ENCODE data around the gene SAMD4B. TPM values are rescaled to one million over a fixed set of nuclear protein-coding genes. Genes with fewer than 3 reads are reported as not detected.

Gene SAMD4B
- total and polyA plus RNA-seq, 9 of the 15 experiments (the other 6 are each of a cell fraction or from before 2014, with no cell fraction given), result 3.4 to 90.5 (median 38.0) TPM

DNA sequence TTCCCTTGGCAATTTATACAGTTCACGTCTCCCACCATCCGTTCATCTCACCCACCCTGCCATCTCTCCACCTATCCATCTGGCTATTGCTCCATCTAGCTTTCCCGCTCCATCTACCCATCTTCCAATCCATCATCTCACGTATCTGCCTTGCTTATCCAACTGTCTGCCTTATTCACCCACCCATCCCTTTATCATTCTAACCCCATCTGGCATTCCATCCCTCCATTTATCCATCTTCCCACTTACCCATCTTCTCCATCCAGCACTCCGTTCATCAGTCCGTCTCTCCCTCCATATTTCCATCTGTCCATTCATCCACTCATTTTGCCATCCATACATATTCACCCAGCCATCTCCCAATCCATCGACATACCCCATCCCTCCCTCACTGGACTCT, 83.5 kb downstream of the SAMD4B start (continued):
- TF ChIP-seq ZHX1 (conservative IDR thresholded peaks at IDR 0.05; ENCODE audit: low read length), result no peak
- TF ChIP-seq ZNF586 (CRISPR knock-in tag; conservative IDR thresholded peaks at IDR 0.05), result no peak
- no peak for TF ChIP-seq BRD9 (IDR thresholded peaks at IDR 0.05; ENCODE audit: low read depth, partially characterized antibody)
- no peak for TF ChIP-seq NKRF (IDR thresholded peaks at IDR 0.05; ENCODE audit: borderline replicate concordance)
- no peak for TF ChIP-seq ZNF592 (IDR thresholded peaks at IDR 0.05)
- TF ChIP-seq, protein P1, sequence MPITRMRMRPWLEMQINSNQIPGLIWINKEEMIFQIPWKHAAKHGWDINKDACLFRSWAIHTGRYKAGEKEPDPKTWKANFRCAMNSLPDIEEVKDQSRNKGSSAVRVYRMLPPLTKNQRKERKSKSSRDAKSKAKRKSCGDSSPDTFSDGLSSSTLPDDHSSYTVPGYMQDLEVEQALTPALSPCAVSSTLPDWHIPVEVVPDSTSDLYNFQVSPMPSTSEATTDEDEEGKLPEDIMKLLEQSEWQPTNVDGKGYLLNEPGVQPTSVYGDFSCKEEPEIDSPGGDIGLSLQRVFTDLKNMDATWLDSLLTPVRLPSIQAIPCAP (CRISPR knock-in tag; IDR thresholded peaks at IDR 0.05; ENCODE audit: borderline replicate concordance), result no peak
- no peak for TF ChIP-seq RHOXF2B (CRISPR knock-in tag; conservative IDR thresholded peaks at IDR 0.05)
- 0 out of 2 replicates have a peak, but pooled peaks have one; percentile 4 for TF ChIP-seq EGR1 (conservative IDR thresholded peaks at IDR 0.05)
- TF ChIP-seq, protein P2, sequence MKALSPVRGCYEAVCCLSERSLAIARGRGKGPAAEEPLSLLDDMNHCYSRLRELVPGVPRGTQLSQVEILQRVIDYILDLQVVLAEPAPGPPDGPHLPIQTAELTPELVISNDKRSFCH (CRISPR knock-in tag; IDR thresholded peaks at IDR 0.05), result no peak
- TF ChIP-seq, protein P2 (tag; IDR thresholded peaks at IDR 0.05), result no peak
- TF ChIP-seq, protein P3, sequence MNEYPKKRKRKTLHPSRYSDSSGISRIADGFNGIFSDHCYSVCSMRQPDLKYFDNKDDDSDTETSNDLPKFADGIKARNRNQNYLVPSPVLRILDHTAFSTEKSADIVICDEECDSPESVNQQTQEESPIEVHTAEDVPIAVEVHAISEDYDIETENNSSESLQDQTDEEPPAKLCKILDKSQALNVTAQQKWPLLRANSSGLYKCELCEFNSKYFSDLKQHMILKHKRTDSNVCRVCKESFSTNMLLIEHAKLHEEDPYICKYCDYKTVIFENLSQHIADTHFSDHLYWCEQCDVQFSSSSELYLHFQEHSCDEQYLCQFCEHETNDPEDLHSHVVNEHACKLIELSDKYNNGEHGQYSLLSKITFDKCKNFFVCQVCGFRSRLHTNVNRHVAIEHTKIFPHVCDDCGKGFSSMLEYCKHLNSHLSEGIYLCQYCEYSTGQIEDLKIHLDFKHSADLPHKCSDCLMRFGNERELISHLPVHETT (CRISPR knock-in tag; conservative IDR thresholded peaks at IDR 0.05 in 1 of 2, IDR thresholded peaks at IDR 0.05 in 1 of 2), result no peak
- no peak for TF ChIP-seq GMEB1 (CRISPR knock-in tag; IDR thresholded peaks at IDR 0.05)
- TF ChIP-seq MYNN (IDR thresholded peaks at IDR 0.05), result 0 out of 2 replicates have a peak, but pooled peaks have one; percentile 13
- no peak for TF ChIP-seq MYNN (CRISPR knock-in tag; IDR thresholded peaks at IDR 0.05)

Measured in K562 (cell line).